SK-MEL-5 (cell line): ENCODE data around the gene TMEM272. TPM values are rescaled to one million over a fixed set of nuclear protein-coding genes. Genes with fewer than 3 reads are reported as not detected.

Experiments used
- DNase-seq: peaks from one replicate; pipeline ENCODE4 v3.0.0-alpha.2; 2016; ENCODE audit warnings: low read depth, low spot score
- in situ Hi-C: cut with HindIII; loops from 2 replicates; pipeline ENCODE4 v1.10.0; 2016; ENCODE audit warnings: low sequenced_read_pairs, high pct_unique_total_duplicates, low pct_unique_long_range_greater_than_20kb
- polyA plus RNA-seq, 2 experiments: library from polyadenylated mRNA; depleted of rRNA; stranded (reverse); fragments of >200 nt; gene quantifications; 2 replicates each; pipeline ENCODE4 v1.2.3, GENCODE V29; 2015
- total RNA-seq: library from RNA; depleted of rRNA; stranded (reverse); fragments of >200 nt; shearing (Covaris generic); gene quantifications from 2 replicates; pipeline ENCODE4 v1.2.3, GENCODE V29; 2014; rRNA removed

Gene TMEM272, protein sequence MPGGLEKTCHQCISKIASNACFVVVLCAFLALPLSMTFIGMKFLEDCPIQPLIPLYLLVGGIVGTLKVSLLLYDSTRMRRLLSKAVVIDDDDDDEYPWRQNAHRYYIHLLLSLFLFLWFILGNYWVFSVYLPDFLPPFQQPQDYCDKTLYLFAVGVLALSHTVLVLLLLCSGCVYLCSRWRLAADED
- 1.2 and 1.8 TPM in 2 replicates for total RNA-seq
- 0.83 and 2.4 TPM in 2 replicates for polyA plus RNA-seq (2015; cell fraction: cytosol; rRNA removed)
- 3.7 and 8.5 TPM in 2 replicates for polyA plus RNA-seq (2015; cell fraction: nucleus; rRNA removed)

DNA sequence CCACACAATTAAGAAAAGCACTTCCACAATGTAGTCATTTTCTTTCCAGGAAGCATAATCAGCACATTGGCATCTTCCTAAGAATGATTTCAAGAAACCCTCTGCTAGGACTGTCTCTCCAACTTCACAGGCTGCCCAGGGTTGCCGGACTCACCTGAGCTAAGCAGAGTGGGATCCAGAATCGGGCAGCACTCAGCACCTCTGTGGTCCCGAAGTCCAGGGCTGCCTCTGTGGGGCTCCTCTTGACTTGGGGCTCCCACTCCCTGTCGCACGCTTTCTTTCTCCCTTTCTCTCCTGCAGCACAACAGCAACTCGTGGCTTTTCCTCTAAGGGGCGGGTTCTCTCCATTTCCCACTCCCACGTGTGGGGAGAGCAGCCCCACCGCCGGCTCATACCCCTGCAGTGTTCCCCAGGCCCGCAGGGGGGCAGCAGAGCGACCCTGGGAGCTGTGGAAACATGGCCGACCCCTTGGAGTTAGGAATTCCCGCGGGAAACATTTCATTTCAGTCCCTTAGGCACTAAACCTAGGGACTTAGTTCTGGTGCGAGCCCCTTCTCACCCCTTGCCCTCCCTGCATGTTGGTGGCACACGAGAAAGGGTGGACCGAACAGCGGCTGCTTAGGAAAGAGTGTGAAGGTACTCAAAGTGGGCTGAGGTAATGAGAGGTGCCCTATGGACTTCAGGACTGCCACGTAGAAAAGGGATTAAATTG is at the start of gene TMEM272:
Gene TMEM272 (minus strand): TSS at position 316 of the 712 bp plus-strand sequence. CDS start 6,647 bp downstream, outside the sequence.
- DNase-seq, result peak; percentile 78
- in situ Hi-C loops, result no loop called here

DNA sequence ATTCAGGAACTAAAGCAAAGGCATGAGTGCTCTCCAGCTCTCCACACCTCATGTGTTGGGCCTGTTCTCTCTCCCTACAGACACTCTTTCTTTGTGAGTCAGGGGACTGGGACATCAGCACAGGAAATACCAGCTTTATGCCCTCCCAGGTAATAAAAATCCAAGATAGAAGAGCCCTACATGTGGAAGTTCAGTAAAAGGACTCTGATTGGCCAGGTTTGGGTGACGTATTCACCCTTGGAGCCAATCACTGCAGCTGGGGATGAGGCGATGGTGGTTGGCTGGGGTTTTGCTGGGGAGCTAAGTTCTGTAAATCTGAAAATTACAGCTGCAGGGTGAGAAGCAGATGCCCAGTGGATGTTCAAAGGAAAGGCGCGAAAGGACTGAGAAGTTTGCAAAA is 49.3 kb upstream of the TMEM272 start:
- peak; percentile 22 for DNase-seq
- in situ Hi-C loops, result no loop called here

DNA sequence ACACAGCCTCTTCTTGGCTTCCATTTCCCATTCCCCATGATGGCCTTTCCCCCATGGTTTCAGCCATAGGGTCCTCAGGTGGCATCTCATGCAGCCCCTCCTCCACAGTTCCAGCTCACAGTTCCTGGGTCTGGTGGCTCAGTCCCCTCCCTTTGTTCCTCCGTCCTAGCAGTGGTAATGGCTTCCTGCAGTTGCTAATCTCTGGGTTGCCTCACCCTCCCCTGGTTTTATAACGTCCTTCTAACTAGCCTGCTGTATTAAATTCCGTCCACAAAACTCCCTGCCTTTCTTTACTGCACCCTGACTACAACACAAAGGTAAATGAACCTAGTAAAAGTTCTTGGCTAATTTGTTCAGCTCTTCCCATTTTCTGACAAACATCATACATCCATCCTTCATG is 47.7 kb upstream of the TMEM272 start:
- no peak for DNase-seq
- in situ Hi-C loops, result no loop called here

DNA sequence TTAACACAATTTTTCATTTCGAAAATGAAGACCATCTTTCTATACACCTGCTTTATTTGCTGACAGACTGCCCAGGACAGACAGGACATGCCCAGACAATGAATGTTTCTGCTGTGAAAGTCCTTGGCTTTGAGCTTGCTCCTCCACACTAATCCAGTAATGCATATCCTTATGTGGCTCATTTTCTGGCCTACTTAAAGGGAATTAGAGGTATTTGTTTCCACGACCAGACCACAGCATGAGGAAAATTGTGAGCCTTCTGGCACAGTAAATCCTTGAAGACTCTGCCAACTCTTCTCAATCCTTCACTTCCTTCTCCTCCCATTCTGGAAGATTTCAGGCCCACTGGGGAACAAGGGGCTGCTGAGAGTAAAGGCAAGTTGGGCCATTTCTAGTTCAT is 42.5 kb upstream of the TMEM272 start:
- in situ Hi-C loops, result no loop called here

DNA sequence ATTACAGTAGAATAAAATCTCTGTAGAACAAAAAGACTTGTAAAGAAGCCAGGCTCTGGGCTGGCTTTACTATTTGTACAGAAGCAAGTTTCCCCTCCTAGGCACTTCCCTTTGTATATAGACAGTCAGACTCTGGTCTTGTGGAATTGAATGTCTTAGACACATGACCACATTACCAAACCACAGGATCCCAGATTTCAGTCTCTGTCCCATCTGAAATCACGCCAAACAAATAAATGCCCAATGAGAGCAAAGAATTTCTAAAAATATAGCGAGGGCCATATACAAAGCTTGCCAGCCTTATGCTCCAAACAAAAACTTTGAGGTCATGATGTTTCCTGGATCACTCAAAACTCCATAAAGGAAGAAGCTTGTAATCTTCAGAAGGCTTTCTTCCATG is 40.7 kb upstream of the TMEM272 start:
- in situ Hi-C loops, result no loop called here
- DNase-seq, result peak; percentile 60

More for the DNA sequence above, 42.5 kb upstream of the TMEM272 start:
- no peak for DNase-seq

DNA sequence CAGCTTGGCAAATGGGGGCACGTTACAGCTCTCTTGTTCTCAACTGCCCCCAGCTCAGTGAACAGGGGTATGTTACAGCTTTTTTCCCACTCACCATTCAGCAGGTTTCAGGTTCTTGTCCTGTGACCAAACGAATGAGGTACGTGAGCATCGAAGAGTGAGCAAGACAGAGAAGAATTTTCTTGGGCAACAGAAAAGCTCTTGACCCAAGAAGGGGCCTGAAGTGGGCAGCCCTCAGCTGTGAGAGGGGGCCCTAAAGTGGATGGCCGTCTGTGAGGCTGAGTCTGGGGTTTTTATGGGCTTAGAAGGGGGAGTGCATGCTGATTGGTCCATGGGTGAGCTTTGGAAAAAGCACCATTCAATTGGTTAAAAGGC is 38.2 kb upstream of the TMEM272 start:
- in situ Hi-C loops, result no loop called here

DNA sequence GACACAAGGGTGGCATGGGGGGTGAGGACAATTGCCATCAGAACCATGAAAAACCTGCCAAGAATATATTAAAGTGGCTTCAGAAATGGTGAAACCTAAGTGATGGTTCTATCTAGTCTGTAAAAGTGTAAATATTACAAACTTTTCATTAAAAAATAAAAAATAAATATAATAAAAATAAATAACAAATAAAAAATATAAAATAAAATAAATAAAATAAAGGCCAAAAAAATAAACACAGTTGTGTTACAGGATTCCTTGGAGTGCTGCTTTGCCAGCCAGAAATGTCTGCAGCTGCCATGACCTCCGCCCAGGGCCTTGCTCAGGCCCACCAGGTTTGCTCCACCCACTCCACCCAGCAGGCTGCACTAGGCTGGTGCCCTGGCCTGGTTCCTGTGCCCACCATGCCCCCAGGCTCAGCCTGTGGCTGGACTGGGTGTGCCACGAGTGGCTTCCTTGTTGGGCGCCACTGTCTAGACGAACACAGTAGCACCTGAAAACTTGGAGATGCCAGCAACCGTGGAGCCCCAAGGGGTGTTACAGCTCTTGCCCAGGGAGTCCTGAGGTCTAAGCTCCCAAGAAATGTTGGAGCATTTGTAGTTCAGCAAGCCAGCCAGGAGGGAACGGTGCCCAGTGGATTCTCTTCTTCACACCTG is 37.7 kb upstream of the TMEM272 start:
- DNase-seq, result no peak
- in situ Hi-C loops, result no loop called here

More for the DNA sequence above, 38.2 kb upstream of the TMEM272 start:
- no peak for DNase-seq

DNA sequence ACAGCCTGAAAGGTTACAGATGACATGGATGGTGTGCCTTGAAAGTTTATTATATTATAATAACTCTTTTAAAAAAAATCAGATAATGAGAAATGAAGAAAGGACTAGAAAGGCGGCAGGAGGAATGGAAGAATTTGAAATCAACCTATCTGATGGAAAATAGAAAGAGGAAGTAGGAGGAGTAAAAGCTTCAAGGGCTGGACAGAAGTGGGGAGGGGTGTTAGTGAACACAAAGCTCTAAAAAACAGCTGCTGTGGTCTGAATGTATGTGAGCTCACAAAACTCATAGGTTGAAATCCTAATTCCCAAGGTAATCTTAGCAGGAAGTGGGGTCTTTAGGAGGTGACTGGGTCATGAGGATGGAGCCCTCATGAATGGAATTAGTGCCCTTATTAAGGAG is 36.3 kb upstream of the TMEM272 start:
- DNase-seq, result no peak
- in situ Hi-C loops, result no loop called here

DNA sequence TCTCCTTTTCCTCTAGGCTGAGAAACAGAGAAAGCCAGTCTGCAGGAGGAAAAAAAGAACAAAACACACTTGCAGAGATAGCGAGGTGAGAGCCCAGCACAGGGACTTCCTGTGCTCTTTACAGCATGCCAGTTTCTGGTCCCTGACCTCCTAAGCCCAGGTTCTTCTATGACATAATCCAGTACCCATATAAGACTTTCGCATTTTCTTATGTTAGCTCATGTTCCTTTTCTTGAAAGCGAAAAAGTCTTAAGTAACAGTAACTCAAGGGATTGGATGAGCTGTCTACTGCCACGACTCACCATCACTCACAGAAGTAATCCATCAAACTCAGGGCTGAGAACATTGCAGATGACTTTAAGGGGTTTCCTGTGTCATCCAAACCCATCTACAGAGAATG is 34.2 kb upstream of the TMEM272 start:
- DNase-seq, result no peak
- in situ Hi-C loops, result no loop called here

DNA sequence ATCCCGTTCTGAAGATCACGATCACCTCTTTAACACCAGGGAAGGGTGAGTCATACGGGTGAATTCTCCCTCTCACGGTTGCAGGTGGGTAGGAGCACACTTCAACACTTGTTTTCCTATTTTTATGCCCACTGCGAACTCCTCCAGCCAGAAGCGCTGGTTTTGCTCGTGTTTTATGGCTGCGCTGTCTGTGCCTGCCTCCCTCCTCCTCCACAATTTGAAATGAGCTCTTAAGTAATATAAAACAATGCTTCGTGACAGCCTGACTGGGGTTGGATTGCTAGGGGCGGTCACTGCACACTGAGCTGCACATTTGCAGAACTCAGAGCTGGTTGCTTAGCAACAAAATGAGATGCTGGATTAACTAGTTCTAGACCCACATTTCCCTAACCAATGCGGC is 29.7 kb upstream of the TMEM272 start:
- in situ Hi-C loops, result no loop called here

DNA sequence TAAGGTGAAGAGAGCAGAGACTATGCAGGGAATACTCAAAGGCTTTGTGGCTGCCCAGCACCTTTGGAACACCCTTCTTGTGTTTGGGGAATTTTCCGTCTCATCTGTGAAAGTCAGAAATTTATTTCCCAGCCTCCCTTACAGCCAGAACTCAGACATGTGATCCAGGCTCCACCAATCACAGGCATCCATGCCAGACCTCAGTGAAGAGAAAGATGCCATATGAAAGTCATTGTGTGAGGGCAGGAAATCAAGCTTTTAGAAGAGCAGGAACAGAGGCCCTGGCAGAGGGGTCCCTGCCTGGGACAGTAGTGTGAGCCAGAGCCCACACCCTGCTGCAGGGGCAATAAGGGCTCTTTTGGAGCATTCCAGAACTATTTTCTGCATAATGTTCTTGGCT is 28.9 kb upstream of the TMEM272 start:
- DNase-seq, result no peak
- in situ Hi-C loops, result no loop called here

More for the DNA sequence above, 29.7 kb upstream of the TMEM272 start:
- DNase-seq, result no peak

DNA sequence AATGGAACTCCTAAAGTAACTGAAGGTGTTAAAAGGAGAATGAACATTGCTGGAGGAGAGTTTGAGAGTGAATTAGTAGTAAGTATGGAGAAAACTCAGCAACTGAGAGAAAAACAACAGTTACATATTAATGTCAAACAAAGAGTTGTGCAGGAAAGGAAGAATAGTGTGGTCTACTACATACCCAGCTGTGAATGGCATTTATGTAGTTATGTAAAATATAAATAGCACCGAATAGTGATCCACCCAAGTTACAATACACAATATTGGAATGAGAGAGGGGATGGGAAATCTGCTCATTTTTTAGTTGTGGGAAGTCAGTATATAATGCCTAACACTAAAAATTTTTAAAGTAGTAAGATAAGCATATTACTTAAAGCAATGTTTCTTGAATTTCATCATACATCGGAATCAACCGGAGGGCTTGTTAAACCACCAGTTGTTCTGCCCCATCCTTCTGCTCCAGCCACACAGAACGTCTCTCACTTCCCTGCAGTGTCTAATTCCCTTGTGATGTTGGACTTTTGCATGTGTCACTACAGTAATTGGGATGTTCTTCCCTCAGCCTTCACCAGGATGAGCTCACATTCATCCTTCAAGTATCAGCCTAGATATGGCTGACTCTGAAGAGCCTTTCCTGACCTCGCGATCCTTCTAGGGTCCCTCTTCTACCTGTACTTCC is 28.3 kb upstream of the TMEM272 start:
- no peak for DNase-seq
- in situ Hi-C loops, result no loop called here

DNA sequence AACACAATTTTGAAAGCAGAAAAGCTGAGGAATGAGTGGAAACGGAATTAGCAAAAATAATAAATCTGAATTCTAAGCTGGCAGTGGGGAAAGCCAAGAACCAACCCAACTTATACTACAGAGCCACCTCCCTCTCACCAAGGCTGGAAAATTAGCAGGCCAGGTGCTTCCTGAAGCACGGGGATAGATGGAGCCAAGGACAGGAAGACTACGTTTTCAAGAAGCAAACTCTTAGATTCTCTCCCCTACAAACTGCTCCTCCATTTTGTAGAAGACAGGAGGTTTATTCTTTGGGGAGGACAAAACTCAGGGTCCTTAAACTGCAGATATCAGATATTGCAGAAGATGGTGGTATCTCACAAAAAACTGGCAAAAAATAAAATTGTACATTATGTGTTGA is 25.6 kb upstream of the TMEM272 start:
- no peak for DNase-seq
- in situ Hi-C loops, result no loop called here

DNA sequence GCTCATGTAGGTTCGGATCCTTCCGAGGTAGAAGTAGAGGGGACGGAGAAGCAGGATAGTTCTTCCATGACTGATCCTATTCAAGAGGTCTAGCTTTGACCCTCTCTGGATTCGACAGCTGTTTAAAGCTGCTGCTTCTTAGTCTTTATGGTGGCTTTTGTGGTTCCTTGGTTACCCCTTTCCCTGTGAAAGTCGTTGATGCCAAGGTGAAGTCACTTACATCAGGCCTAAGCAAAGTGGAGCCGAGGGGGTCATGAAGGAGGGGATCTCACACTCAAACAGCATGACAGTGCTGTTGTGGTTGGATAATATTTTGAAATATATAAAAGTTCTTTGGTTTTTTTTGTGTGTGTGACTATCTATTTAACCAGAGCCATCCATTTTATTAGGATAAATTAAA is 24.9 kb upstream of the TMEM272 start:
- in situ Hi-C loops, result no loop called here
- DNase-seq, result no peak

DNA sequence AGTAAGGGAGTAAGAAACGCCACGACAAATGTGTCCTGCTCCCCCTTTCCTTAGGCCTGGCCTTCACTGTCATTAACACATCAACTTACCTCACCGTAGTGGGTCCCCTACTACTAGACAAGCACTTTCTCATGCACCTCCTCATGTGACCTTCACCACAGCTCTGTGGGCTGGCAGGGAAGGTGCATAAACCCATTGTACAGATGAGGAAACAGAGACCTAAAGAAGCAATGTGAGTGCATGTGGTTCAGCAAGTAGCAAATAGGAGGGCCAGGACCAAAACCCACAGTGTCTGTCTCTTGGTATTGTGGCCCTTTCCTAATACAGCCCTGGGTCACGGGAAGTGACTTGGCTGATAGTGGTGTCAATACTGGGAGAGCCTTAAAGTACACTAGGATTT is 22.1 kb upstream of the TMEM272 start:
- DNase-seq, result no peak
- in situ Hi-C loops, result no loop called here

DNA sequence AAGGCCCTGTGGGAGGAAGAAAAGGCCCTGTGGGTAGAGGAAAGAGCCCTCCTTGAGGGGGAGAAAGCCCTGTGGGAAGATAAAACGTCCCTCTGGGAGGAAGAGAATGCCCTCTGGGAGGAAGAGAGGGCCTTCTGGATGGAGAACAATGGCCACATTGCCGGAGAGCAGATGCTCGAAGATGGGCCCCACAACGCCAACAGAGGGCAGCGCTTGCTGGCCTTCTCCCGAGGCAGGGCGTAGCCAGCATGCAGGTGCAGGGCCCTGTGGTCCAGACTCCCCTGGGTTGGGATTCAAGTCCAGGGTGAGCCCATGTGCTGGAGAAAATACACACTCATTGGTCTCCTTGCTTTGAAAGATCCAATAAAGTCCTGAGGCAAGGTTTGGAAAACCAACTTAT is 20.9 kb upstream of the TMEM272 start:
- DNase-seq, result no peak
- in situ Hi-C loops, result no loop called here

DNA sequence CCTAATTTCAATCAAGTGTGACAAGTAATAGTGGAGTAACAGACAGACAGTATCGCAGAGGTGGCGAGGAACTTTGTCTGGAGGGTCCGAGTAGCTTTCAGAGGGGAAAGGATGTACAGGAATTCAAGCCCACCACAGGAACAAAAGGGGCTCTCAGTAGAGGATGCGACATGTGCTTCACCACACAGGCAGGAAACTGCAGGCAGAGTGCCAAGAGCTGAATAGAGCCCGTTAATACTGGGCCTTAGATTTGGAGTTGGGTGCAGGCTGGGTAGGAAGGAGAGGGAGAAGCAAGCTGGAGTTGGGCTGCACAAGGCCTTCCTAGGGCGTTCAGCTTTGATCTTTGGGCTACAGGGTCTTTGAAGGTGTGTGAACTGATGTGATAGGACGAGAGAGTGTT is 18.0 kb upstream of the TMEM272 start:
- DNase-seq, result peak; percentile 79
- in situ Hi-C loops, result no loop called here

DNA sequence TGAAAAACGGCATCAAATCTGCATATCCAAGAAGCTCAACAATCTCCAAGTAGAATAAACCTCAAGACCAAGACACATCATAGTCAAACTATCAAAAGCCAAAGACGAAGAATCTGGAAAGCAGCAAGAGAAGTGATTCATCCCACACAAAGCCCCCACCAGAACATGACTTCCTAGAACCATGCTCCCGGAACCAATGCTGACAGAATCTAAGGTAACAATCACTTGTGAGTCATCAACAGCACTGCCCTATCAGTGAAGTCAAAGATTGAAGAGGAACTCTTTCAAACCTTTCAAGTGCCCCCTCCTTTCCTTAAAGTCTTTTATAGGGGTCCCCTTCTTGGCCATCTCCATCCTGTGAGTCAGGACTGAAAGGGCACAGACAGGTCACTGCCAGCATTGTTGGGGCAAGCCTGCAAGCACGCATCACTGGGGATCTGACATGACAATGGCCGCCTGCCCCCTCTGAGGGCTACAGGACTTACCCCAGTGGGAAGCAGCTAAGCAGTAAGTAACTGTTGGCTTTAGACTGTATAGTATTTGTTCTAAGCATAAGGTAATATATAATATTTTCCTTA is 16.8 kb upstream of the TMEM272 start, which contains the start of gene CCDC70:
Gene CCDC70 (plus strand): TSS at position 247 of the 578 bp plus-strand sequence. CDS start 3,443 bp downstream, outside the sequence.
- DNase-seq, result no peak

More for the DNA sequence above, 16.8 kb upstream of the TMEM272 start, which contains the start of gene CCDC70:
- in situ Hi-C loops, result no loop called here
